GM18517 (cell line): ENCODE results near the gene PLEK2.
"Not testable (repeated sequence)": the region's sequence is repeated elsewhere in the genome, so short reads cannot be mapped to it uniquely, and the experiment has no call there.

Source experiments
- ATAC-seq: cut with Tn5 transposase; IDR thresholded peaks from one replicate; pipeline ENCODE4 v1.9.1; 2021; ENCODE audit warnings: mild to moderate bottlenecking, moderate library complexity; ENCODE audit not compliant: unreplicated experiment

PLEK2 gene

GRCh38 chr14:67411820-67412421, at the start of gene PLEK2:
Gene PLEK2 (minus strand): TSS chr14:67412165. CDS start chr14:67412059, 106 bp downstream.
- no peak for ATAC-seq

GRCh38 chr14:67461341-67461985, 49.5 kb upstream of the PLEK2 start:
- ATAC-seq: no peak

- no peak for ATAC-seq
Observed at GRCh38 chr14:67459336-67459735, 47.4 kb upstream of the PLEK2 start.

- ATAC-seq: no peak
Observed at GRCh38 chr14:67457782-67458181, 45.8 kb upstream of the PLEK2 start.

GRCh38 chr14:67456732-67457131, 44.8 kb upstream of the PLEK2 start:
- no peak for ATAC-seq

- ATAC-seq: no peak
Observed at GRCh38 chr14:67453575-67454300, 41.8 kb upstream of the PLEK2 start.

GRCh38 chr14:67451667-67452066, 39.7 kb upstream of the PLEK2 start:
- ATAC-seq: not testable (repeated sequence)

- no peak for ATAC-seq
Observed at GRCh38 chr14:67449096-67449495, 37.1 kb upstream of the PLEK2 start.

GRCh38 chr14:67447033-67447381, 35.0 kb upstream of the PLEK2 start:
- ATAC-seq: no peak

GRCh38 chr14:67446371-67447032, 34.5 kb upstream of the PLEK2 start:
- ATAC-seq: no peak

- no peak for ATAC-seq
Observed at GRCh38 chr14:67444395-67444794, 32.4 kb upstream of the PLEK2 start.

- ATAC-seq: no peak
Observed at GRCh38 chr14:67442139-67442906, 30.4 kb upstream of the PLEK2 start.

GRCh38 chr14:67441672-67442071, 29.7 kb upstream of the PLEK2 start:
- no peak for ATAC-seq

- no peak for ATAC-seq
Observed at GRCh38 chr14:67441256-67441655, 29.3 kb upstream of the PLEK2 start.

- ATAC-seq: no peak
Observed at GRCh38 chr14:67440513-67440912, 28.5 kb upstream of the PLEK2 start.

- no peak for ATAC-seq
Observed at GRCh38 chr14:67438969-67439368, 27.0 kb upstream of the PLEK2 start.

GRCh38 chr14:67436006-67436866, 24.3 kb upstream of the PLEK2 start:
- no peak for ATAC-seq

- no peak for ATAC-seq
Observed at GRCh38 chr14:67435603-67436002, 23.6 kb upstream of the PLEK2 start.

GRCh38 chr14:67432050-67432564, 20.1 kb upstream of the PLEK2 start:
- ATAC-seq: no peak
